HG03520 (cell line): ENCODE data around the gene LRRC4.

Experiments
- ATAC-seq: cut with Tn5 transposase; IDR thresholded peaks from one replicate; pipeline ENCODE4 v1.9.1; 2021; ENCODE audit warnings: mild to moderate bottlenecking, moderate library complexity; ENCODE audit not compliant: unreplicated experiment

LRRC4 gene

GRCh38 chr7:128059143-128059988 is 28.1 kb upstream of the LRRC4 start:
- ATAC-seq, result no peak

GRCh38 chr7:128057909-128058308 is 26.7 kb upstream of the LRRC4 start:
- no peak for ATAC-seq

GRCh38 chr7:128056901-128057300 is 25.7 kb upstream of the LRRC4 start:
- ATAC-seq, result no peak

GRCh38 chr7:128055637-128056036 is 24.4 kb upstream of the LRRC4 start:
- no peak for ATAC-seq

GRCh38 chr7:128054511-128054910 is 23.3 kb upstream of the LRRC4 start:
- ATAC-seq, result no peak

- ATAC-seq, result no peak
Observed at GRCh38 chr7:128053991-128054390, 22.8 kb upstream of the LRRC4 start.

- ATAC-seq, result no peak
Observed at GRCh38 chr7:128053023-128053422, 21.8 kb upstream of the LRRC4 start.

- no peak for ATAC-seq
Observed at GRCh38 chr7:128052404-128052803, 21.2 kb upstream of the LRRC4 start.

GRCh38 chr7:128045766-128046165 is 14.5 kb upstream of the LRRC4 start:
- no peak for ATAC-seq

- ATAC-seq, result no peak
Observed at GRCh38 chr7:128045158-128045557, 13.9 kb upstream of the LRRC4 start.

- ATAC-seq, result no peak
Observed at GRCh38 chr7:128044064-128044463, 12.8 kb upstream of the LRRC4 start.

GRCh38 chr7:128042012-128042411 is 10.8 kb upstream of the LRRC4 start:
- no peak for ATAC-seq

GRCh38 chr7:128041203-128041602 is 10.0 kb upstream of the LRRC4 start:
- no peak for ATAC-seq

- no peak for ATAC-seq
Observed at GRCh38 chr7:128040205-128040604, 9.0 kb upstream of the LRRC4 start.

- ATAC-seq, result no peak
Observed at GRCh38 chr7:128039544-128039953, 8.3 kb upstream of the LRRC4 start.

- no peak for ATAC-seq
Observed at GRCh38 chr7:128037880-128038619, 6.8 kb upstream of the LRRC4 start.

GRCh38 chr7:128037081-128037480 is 5.8 kb upstream of the LRRC4 start:
- ATAC-seq, result no peak

- no peak for ATAC-seq
Observed at GRCh38 chr7:128036226-128036940, 5.1 kb upstream of the LRRC4 start.

GRCh38 chr7:128035712-128036111 is 4.5 kb upstream of the LRRC4 start:
- ATAC-seq, result no peak

- ATAC-seq, result no peak
Observed at GRCh38 chr7:128034825-128035224, 3.6 kb upstream of the LRRC4 start.

GRCh38 chr7:128033246-128033645 is 2.0 kb upstream of the LRRC4 start:
- ATAC-seq, result no peak
